Astrocyte (in vitro differentiated cells and primary cell): ENCODE results near the gene CHD5. TPM values are rescaled to one million over a fixed set of nuclear protein-coding genes. Genes with fewer than 3 reads are reported as not detected.

ENCODE experiments used
- DNase-seq: peaks from one replicate; pipeline ENCODE4 v3.0.0-alpha.2; 2010; ENCODE audit warnings: low read depth
- FAIRE-seq: peaks from 2 replicates; lab custom pipeline; 2011; peaks lifted over from hg19 to GRCh38; lab: Jason Lieb, UNC
- H2AFZ ChIP-seq: 2 replicates; pipeline ENCODE4 v1.6.0; 2012; ENCODE audit warnings: low read depth, low read length, inconsistent platforms
- H3K27ac ChIP-seq: 2 replicates; pipeline ENCODE4 v1.5.1; 2011; ENCODE audit warnings: low read depth, low read length, inconsistent platforms
- H3K27me3 ChIP-seq: 2 replicates; pipeline ENCODE4 v1.6.0; 2011; ENCODE audit warnings: low read length, inconsistent platforms; ENCODE audit not compliant: insufficient read depth
- H3K36me3 ChIP-seq: 2 replicates; pipeline ENCODE4 v1.5.1; 2011; ENCODE audit warnings: low read length, inconsistent platforms; ENCODE audit not compliant: insufficient read depth
- H3K4me1 ChIP-seq: 2 replicates; pipeline ENCODE4 v1.5.1; 2011; ENCODE audit warnings: low read length, inconsistent platforms; ENCODE audit not compliant: insufficient read depth
- H3K4me2 ChIP-seq: 2 replicates; pipeline ENCODE4 v1.6.0; 2012; ENCODE audit warnings: low read length, inconsistent platforms
- H3K4me3 ChIP-seq: 2 replicates; pipeline ENCODE4 v1.5.1; 2011; ENCODE audit warnings: low read depth, mild to moderate bottlenecking, low read length, inconsistent platforms; ENCODE audit not compliant: insufficient read depth
- H3K79me2 ChIP-seq: 2 replicates; pipeline ENCODE4 v1.6.0; 2012; ENCODE audit warnings: mild to moderate bottlenecking, low read length, inconsistent platforms; ENCODE audit not compliant: insufficient read depth
- H3K9ac ChIP-seq: 2 replicates; pipeline ENCODE4 v1.6.0; 2012; ENCODE audit warnings: mild to moderate bottlenecking, low read length, inconsistent platforms
- H3K9me3 ChIP-seq: 2 replicates; pipeline ENCODE4 v1.5.1; 2012; ENCODE audit warnings: low read depth, mild to moderate bottlenecking, low read length, inconsistent platforms; ENCODE audit not compliant: insufficient read depth
- H4K20me1 ChIP-seq: 2 replicates; pipeline ENCODE4 v1.6.0; 2012; ENCODE audit warnings: low read length, inconsistent platforms; ENCODE audit not compliant: insufficient read depth
- H3K27ac Mint-ChIP-seq: one replicate; pipeline ENCODE4 v1.8.0; 2021; ENCODE audit warnings: mild to moderate bottlenecking, mixed read lengths; ENCODE audit not compliant: unreplicated experiment
- H3K27me3 Mint-ChIP-seq: one replicate; pipeline ENCODE4 v1.8.0; 2021; ENCODE audit warnings: low read depth, mixed read lengths; ENCODE audit not compliant: unreplicated experiment
- H3K36me3 Mint-ChIP-seq: one replicate; pipeline ENCODE4 v1.8.0; 2021; ENCODE audit warnings: low read depth, mixed read lengths; ENCODE audit not compliant: unreplicated experiment
- H3K4me1 Mint-ChIP-seq: one replicate; pipeline ENCODE4 v1.8.0; 2021; ENCODE audit warnings: low read depth, mixed read lengths; ENCODE audit not compliant: unreplicated experiment
- H3K4me3 Mint-ChIP-seq: one replicate; pipeline ENCODE4 v1.8.0; 2021; ENCODE audit warnings: mild to moderate bottlenecking, moderate library complexity, mixed read lengths; ENCODE audit not compliant: unreplicated experiment
- H3K9me3 Mint-ChIP-seq: one replicate; pipeline ENCODE4 v1.8.0; 2021; ENCODE audit warnings: mild to moderate bottlenecking, mixed read lengths; ENCODE audit not compliant: unreplicated experiment
- CTCF ChIP-seq: IDR thresholded peaks from 2 replicates; pipeline ENCODE4 v1.5.1; 2011; ENCODE audit warnings: low read depth, mild to moderate bottlenecking, inconsistent platforms, low read length, moderate library complexity; ENCODE audit not compliant: insufficient read depth
- EZH2 ChIP-seq: IDR thresholded peaks from 2 replicates; pipeline ENCODE4 v1.6.1; 2012; ENCODE audit warnings: mild to moderate bottlenecking, low read length, inconsistent platforms; ENCODE audit not compliant: insufficient read depth
- total RNA-seq: library from RNA; stranded (reverse); gene quantifications from 2 replicates; pipeline ENCODE4 v1.2.1, GENCODE V29; 2021

Gene CHD5
- total RNA-seq, 1 donor from 2014 or later, result 0.18 TPM

DNA sequence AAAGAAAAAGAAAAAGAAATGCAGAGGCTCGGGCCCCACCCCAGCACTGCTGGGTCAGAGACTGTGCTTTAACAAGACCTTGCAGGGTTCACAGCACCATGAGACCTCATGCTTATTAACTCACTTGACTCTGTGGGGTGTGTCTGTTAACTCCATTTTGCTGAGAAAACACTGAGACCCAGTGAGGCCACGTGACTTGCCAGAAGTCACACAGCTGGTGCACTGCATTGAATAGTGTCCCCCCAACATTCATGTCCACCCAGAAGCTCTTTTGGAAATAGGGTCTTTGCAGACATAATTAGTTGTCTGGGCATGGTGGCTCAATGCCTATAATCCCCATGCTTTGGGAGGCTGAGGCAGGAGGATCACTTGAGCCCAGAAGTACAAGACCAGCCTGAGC, 39.7 kb downstream of the CHD5 start:
- no peak overlapping the region for H3K4me3 Mint-ChIP-seq
- Histone ChIP-seq H3K9ac (no peak overlapping the region), H2AFZ (no peak overlapping the region), H3K4me1 (no peaks in the 10 kb centered on the region), H3K36me3 (no peaks in the 10 kb centered on the region), H3K4me3 (no peak overlapping the region), H3K79me2 (no peaks in the 10 kb centered on the region), H3K9me3 (no peaks in the 10 kb centered on the region), H3K27ac (no peak overlapping the region), H3K27me3 (no peaks in the 10 kb centered on the region), H3K4me2 (no peak overlapping the region), H4K20me1 (no peaks in the 10 kb centered on the region)
- DNase-seq (no peak), FAIRE-seq (no peak)
- no peak overlapping the region for H3K27ac Mint-ChIP-seq
- no peaks in the 10 kb centered on the region for H3K36me3 Mint-ChIP-seq
- no peaks in the 10 kb centered on the region for H3K9me3 Mint-ChIP-seq
- H3K4me1 Mint-ChIP-seq, result no peaks in the 10 kb centered on the region
- no peak for TF ChIP-seq EZH2
- TF ChIP-seq CTCF, result no peak
- H3K27me3 Mint-ChIP-seq, result peaks cover 45% of the 10 kb centered on the region

DNA sequence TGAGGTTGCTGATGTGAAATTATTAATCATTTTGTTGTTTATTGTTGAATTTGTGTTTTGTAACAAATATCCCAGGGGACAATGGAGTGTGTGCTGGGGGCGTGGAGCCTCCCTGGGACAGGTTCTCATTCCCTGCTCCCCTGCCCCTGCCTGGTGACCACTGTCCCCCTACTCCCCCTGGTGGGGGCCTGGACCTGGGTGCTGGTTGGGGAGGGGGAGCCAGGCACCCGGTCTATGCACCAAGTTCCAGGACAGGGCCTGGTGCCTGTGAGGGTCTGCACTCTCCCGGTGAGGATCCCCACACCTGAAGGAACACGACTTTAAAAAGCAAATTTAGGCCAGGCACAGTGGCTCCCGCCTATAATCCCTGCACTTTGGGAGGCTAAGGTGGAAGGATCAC, 42.4 kb downstream of the CHD5 start:
- DNase-seq (no peak), FAIRE-seq (no peak)
- no peak overlapping the region for H3K27ac Mint-ChIP-seq
- H3K36me3 ChIP-seq, result no peaks in the 10 kb centered on the region
- no peak overlapping the region for H3K4me3 ChIP-seq
- no peak overlapping the region for H3K9ac ChIP-seq
- H3K36me3 Mint-ChIP-seq, result no peaks in the 10 kb centered on the region
- no peaks in the 10 kb centered on the region for H3K4me1 Mint-ChIP-seq
- no peaks in the 10 kb centered on the region for H3K79me2 ChIP-seq
- no peak overlapping the region for H2AFZ ChIP-seq
- H3K4me3 Mint-ChIP-seq, result no peak overlapping the region
- no peak overlapping the region for H3K4me2 ChIP-seq
- H3K27me3 ChIP-seq, result no peaks in the 10 kb centered on the region
- peaks cover 3% of the 10 kb centered on the region for H3K9me3 Mint-ChIP-seq
- H3K9me3 ChIP-seq, result no peaks in the 10 kb centered on the region
- no peaks in the 10 kb centered on the region for H4K20me1 ChIP-seq
- no peak for TF ChIP-seq CTCF
- no peak overlapping the region for H3K27ac ChIP-seq
- H3K27me3 Mint-ChIP-seq, result peaks cover 41% of the 10 kb centered on the region
- H3K4me1 ChIP-seq, result no peaks in the 10 kb centered on the region

DNA sequence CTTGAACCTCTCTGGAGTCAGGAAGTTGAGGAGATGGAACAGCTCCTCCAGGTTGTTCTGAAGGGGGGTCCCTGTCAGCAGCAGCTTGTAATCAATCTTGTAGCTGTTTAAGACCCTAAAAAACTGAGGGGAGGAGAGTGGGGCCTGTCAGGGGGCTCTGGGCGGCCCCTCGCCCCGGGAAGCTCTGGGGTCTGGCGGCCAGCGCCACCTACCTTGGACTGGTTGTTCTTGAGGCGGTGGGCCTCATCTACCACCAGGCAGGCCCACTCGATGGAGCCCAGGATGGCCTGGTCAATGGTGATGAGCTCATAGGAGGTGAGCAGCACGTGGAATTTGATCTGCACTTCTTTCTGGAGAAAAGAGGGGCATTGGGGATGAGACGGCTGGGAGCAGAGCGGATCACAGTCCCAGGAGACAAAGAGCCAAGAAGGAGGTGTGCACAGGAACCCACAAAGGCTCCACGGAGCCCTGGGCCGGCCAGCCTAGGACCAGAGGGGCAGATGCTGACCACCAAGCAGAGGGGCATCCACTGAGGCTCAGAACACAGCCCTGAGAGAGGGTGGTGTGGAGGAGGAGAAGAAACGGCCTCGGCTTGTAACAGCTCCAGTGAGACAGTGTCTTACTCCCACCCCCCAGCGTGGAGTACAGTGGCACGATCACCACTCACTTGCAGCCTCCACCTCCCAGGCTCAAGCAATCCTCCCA, 43.5 kb downstream of the CHD5 start:
- Histone ChIP-seq H3K27me3 (no peaks in the 10 kb centered on the region), H3K9me3 (peaks cover 7% of the 10 kb centered on the region), H3K27ac (no peak overlapping the region), H3K36me3 (no peaks in the 10 kb centered on the region), H3K4me1 (no peaks in the 10 kb centered on the region), H3K4me3 (no peak overlapping the region), H3K4me2 (no peak overlapping the region), H3K9ac (no peak overlapping the region), H4K20me1 (no peaks in the 10 kb centered on the region), H3K79me2 (no peaks in the 10 kb centered on the region), H2AFZ (no peak overlapping the region)
- Mint-ChIP-seq H3K9me3 (peaks cover 10% of the 10 kb centered on the region), H3K27ac (no peak overlapping the region), H3K4me3 (no peak overlapping the region), H3K4me1 (no peaks in the 10 kb centered on the region), H3K27me3 (peaks cover 40% of the 10 kb centered on the region), H3K36me3 (no peaks in the 10 kb centered on the region)
- DNase-seq (no peak), FAIRE-seq (no peak)
- no peak for TF ChIP-seq CTCF
- no peak for TF ChIP-seq EZH2
